LNCAP (cell line): ENCODE data around the gene CLTC.

ENCODE experiments used
- CTCF ChIP-seq: fragments of 450-650 bp; IDR thresholded peaks from 2 replicates; pipeline ENCODE4 v1.5.1; 2017; ENCODE audit warnings: mild to moderate bottlenecking

CLTC gene

GRCh38 chr17:59733697-59734096 is 114.0 kb downstream of the CLTC start:
- no peak for TF ChIP-seq CTCF

GRCh38 chr17:59734226-59734625 is 114.5 kb downstream of the CLTC start:
- no peak for TF ChIP-seq CTCF

- no peak for TF ChIP-seq CTCF
Observed at GRCh38 chr17:59737324-59737723, 117.6 kb downstream of the CLTC start.

- no peak for TF ChIP-seq CTCF
Observed at GRCh38 chr17:59743842-59744241, 124.1 kb downstream of the CLTC start.

GRCh38 chr17:59745040-59745439 is 125.3 kb downstream of the CLTC start:
- TF ChIP-seq CTCF, result no peak
